MM.1S (cell line): ENCODE data around the gene MTHFR.

Experiments used
- DNase-seq: peaks from one replicate; pipeline ENCODE4 v3.0.0-alpha.2; 2015
- H2AFZ ChIP-seq: fragments of 300-600 bp; sonication (generic); 2 replicates; pipeline ENCODE4 v1.6.0; 2016; ENCODE audit warnings: antibody characterized with exemption, low read length
- H3F3A ChIP-seq: fragments of 300-600 bp; sonication (generic); 2 replicates; pipeline ENCODE4 v1.6.1; 2016; ENCODE audit warnings: mild to moderate bottlenecking, antibody characterized with exemption, low read length, moderate library complexity, mixed read lengths; ENCODE audit not compliant: insufficient read depth
- H3K27ac ChIP-seq: fragments of 300-600 bp; sonication (generic); 2 replicates; pipeline ENCODE4 v1.5.1; 2016; ENCODE audit warnings: mild to moderate bottlenecking, low read length
- H3K27me3 ChIP-seq: fragments of 300-600 bp; sonication (generic); replicated peaks from 2 replicates; pipeline ENCODE4 v1.6.0; 2016; ENCODE audit warnings: low read length; ENCODE audit not compliant: insufficient read depth
- H3K36me3 ChIP-seq: fragments of 300-600 bp; sonication (generic); replicated peaks from 2 replicates; pipeline ENCODE4 v1.6.1; 2016; ENCODE audit warnings: mild to moderate bottlenecking, low read length, mixed read lengths; ENCODE audit not compliant: insufficient read depth
- H3K4me1 ChIP-seq: fragments of 300-600 bp; sonication (generic); 2 replicates; pipeline ENCODE4 v1.6.1; 2016; ENCODE audit warnings: low read length, mixed read lengths
- H3K4me2 ChIP-seq: fragments of 300-600 bp; sonication (generic); 2 replicates; pipeline ENCODE4 v1.6.0; 2016; ENCODE audit warnings: low read depth, low read length
- H3K4me3 ChIP-seq: fragments of 300-600 bp; sonication (generic); 2 replicates; pipeline ENCODE4 v1.5.1; 2016; ENCODE audit warnings: low read length, mixed read lengths
- H3K79me2 ChIP-seq: fragments of 300-600 bp; sonication (generic); 2 replicates; pipeline ENCODE4 v1.6.1; 2016; ENCODE audit warnings: mixed run types, low read length, mixed read lengths
- H3K9ac ChIP-seq: fragments of 300-600 bp; sonication (generic); 2 replicates; pipeline ENCODE4 v1.6.1; 2016; ENCODE audit warnings: low read length, mixed read lengths
- H3K9me2 ChIP-seq: fragments of 300-600 bp; sonication (generic); replicated peaks from 2 replicates; pipeline ENCODE4 v1.6.1; 2016; ENCODE audit warnings: mild to moderate bottlenecking, low read length, mixed read lengths; ENCODE audit not compliant: insufficient read depth
- H3K9me3 ChIP-seq: fragments of 300-600 bp; sonication (generic); replicated peaks from 2 replicates; pipeline ENCODE4 v1.6.1; 2016; ENCODE audit warnings: mild to moderate bottlenecking, low read length, mixed read lengths; ENCODE audit not compliant: insufficient read depth
- H4K20me1 ChIP-seq: fragments of 300-600 bp; sonication (generic); 2 replicates; pipeline ENCODE4 v1.6.1; 2016; ENCODE audit warnings: mild to moderate bottlenecking, low read length, moderate library complexity, mixed read lengths; ENCODE audit not compliant: insufficient read depth
- CTCF ChIP-seq: fragments of 300-600 bp; sonication (generic); IDR thresholded peaks from 2 replicates; pipeline ENCODE4 v1.5.1; 2016; ENCODE audit warnings: antibody characterized with exemption, low read length, mixed read lengths
- EZH2 ChIP-seq: fragments of 300-600 bp; sonication (generic); optimal IDR thresholded peaks from 2 replicates; pipeline ENCODE3; 2017; ENCODE audit warnings: low read depth, mild to moderate bottlenecking, antibody characterized with exemption, low read length, mixed read lengths
- EZH2phosphoT487 ChIP-seq: fragments of 300-600 bp; sonication (generic); IDR thresholded peaks from 2 replicates; pipeline ENCODE4 v1.6.1; 2018; ENCODE audit warnings: antibody characterized with exemption, low read length

The MTHFR gene

GRCh38 chr1:11790101-11790879 is 15.5 kb downstream of the MTHFR start:
- no peak overlapping the region for H3K27ac ChIP-seq
- H3K4me2 ChIP-seq, result no peak overlapping the region
- no peaks in the 10 kb centered on the region for H3F3A ChIP-seq
- no peak for TF ChIP-seq EZH2phosphoT487
- no peak for TF ChIP-seq EZH2
- no peak for TF ChIP-seq CTCF
- no peak overlapping the region for H2AFZ ChIP-seq
- H3K27me3 ChIP-seq, result no peaks in the 10 kb centered on the region
- no peaks in the 10 kb centered on the region for H3K9me3 ChIP-seq
- H3K4me3 ChIP-seq, result no peak overlapping the region
- H3K9ac ChIP-seq, result no peak overlapping the region
- no peaks in the 10 kb centered on the region for H4K20me1 ChIP-seq
- H3K36me3 ChIP-seq, result no peaks in the 10 kb centered on the region
- no peak for DNase-seq
- no peaks in the 10 kb centered on the region for H3K4me1 ChIP-seq
- H3K9me2 ChIP-seq, result no peaks in the 10 kb centered on the region
- no peaks in the 10 kb centered on the region for H3K79me2 ChIP-seq

GRCh38 chr1:11789126-11790067 is 16.4 kb downstream of the MTHFR start:
- Histone ChIP-seq H3K4me1 (peaks cover 6% of the 10 kb centered on the region), H3K79me2 (no peaks in the 10 kb centered on the region), H3K4me2 (no peak overlapping the region), H3K27me3 (no peaks in the 10 kb centered on the region), H4K20me1 (no peaks in the 10 kb centered on the region), H3K27ac (no peak overlapping the region), H2AFZ (no peak overlapping the region), H3K9me2 (no peaks in the 10 kb centered on the region), H3K9ac (no peak overlapping the region), H3K36me3 (no peaks in the 10 kb centered on the region), H3F3A (peaks cover 6% of the 10 kb centered on the region), H3K9me3 (no peaks in the 10 kb centered on the region), H3K4me3 (no peak overlapping the region)
- TF ChIP-seq EZH2phosphoT487, result no peak
- TF ChIP-seq EZH2, result no peak
- no peak for TF ChIP-seq CTCF
- DNase-seq, result no peak

- H3K9me2 ChIP-seq, result no peaks in the 10 kb centered on the region
- TF ChIP-seq EZH2, result no peak
- TF ChIP-seq EZH2phosphoT487, result no peak
- TF ChIP-seq CTCF, result no peak
- H4K20me1 ChIP-seq, result no peaks in the 10 kb centered on the region
- no peak overlapping the region for H2AFZ ChIP-seq
- H3K27me3 ChIP-seq, result no peaks in the 10 kb centered on the region
- H3F3A ChIP-seq, result peaks cover 14% of the 10 kb centered on the region
- no peak overlapping the region for H3K4me3 ChIP-seq
- no peaks in the 10 kb centered on the region for H3K36me3 ChIP-seq
- DNase-seq, result no peak
- H3K79me2 ChIP-seq, result no peaks in the 10 kb centered on the region
- no peak overlapping the region for H3K4me2 ChIP-seq
- H3K27ac ChIP-seq, result no peak overlapping the region
- H3K9ac ChIP-seq, result no peak overlapping the region
- H3K9me3 ChIP-seq, result no peaks in the 10 kb centered on the region
- H3K4me1 ChIP-seq, result peaks cover 12% of the 10 kb centered on the region
These were observed 17.2 kb downstream of the MTHFR start for GRCh38 chr1:11788549-11789053.
